Measurements from ENCODE around the gene SURF2.

SURF2 gene

GRCh38 chr9:133344979-133345378 is 11.4 kb upstream of the SURF2 start:
- H3K27ac ChIP-seq = no peak overlapping the region
- no peak for TF ChIP-seq ZFX (IDR thresholded peaks at IDR 0.05)
- TF ChIP-seq CTCF (conservative IDR thresholded peaks at IDR 0.05) = no peak

- H3K27ac ChIP-seq = peak overlapping the region; percentile 95; the same call in 1 of the 2 replicates
- TF ChIP-seq ZFX (IDR thresholded peaks at IDR 0.05) (no peak), CTCF (conservative IDR thresholded peaks at IDR 0.05) (no peak)
Observed at GRCh38 chr9:133345596-133345995, 10.8 kb upstream of the SURF2 start.

- peak overlapping the region; percentile 95 for H3K27ac ChIP-seq
- TF ChIP-seq ZFX (IDR thresholded peaks at IDR 0.05) = no peak
- TF ChIP-seq CTCF (conservative IDR thresholded peaks at IDR 0.05) = no peak
Observed at GRCh38 chr9:133346021-133346785, 10.1 kb upstream of the SURF2 start.

- TF ChIP-seq ZFX (IDR thresholded peaks at IDR 0.05) = peak; percentile 72; the same call in 1 of the 2 replicates
- no peak for TF ChIP-seq CTCF (conservative IDR thresholded peaks at IDR 0.05)
- H3K27ac ChIP-seq = peak overlapping the region; percentile 95
Observed at GRCh38 chr9:133347515-133347984, 8.8 kb upstream of the SURF2 start.

GRCh38 chr9:133347985-133348717 is 8.2 kb upstream of the SURF2 start, which contains the start of the genes MED22 and RPL7A:
Gene MED22, minus strand, starts transcription at chr9:133348131. Its CDS starts 1,469 bp downstream, at chr9:133346662.
Gene RPL7A, plus strand, starts transcription at chr9:133348218. Its CDS starts 26 bp downstream, at chr9:133348244.
- no peak for TF ChIP-seq CTCF (conservative IDR thresholded peaks at IDR 0.05)
- TF ChIP-seq ZFX (IDR thresholded peaks at IDR 0.05) = peak; percentile 59
- peak within 1 kb of the TSS; percentile 95 for H3K27ac ChIP-seq

GRCh38 chr9:133348718-133349573 is 7.4 kb upstream of the SURF2 start:
- peak overlapping the region; percentile 95 for H3K27ac ChIP-seq
- no peak for TF ChIP-seq ZFX (IDR thresholded peaks at IDR 0.05)
- no peak for TF ChIP-seq CTCF (conservative IDR thresholded peaks at IDR 0.05)
